Cortex of kidney (tissue), 1 donor: ENCODE measurements around the gene UFSP2.

Source experiments
- DNase-seq: peaks from one replicate; lab custom pipeline; 2025; lab: John Stamatoyannopoulos, UW

UFSP2 gene

GRCh38 chr4:185352741-185353140 is 73.0 kb downstream of the UFSP2 start:
- DNase-seq: no peak

GRCh38 chr4:185352202-185352601 is 73.6 kb downstream of the UFSP2 start:
- DNase-seq: no peak

- no peak for DNase-seq
Observed at GRCh38 chr4:185351691-185352090, 74.1 kb downstream of the UFSP2 start.
